ENCODE measurements around the gene DCT.

Gene DCT

DNA sequence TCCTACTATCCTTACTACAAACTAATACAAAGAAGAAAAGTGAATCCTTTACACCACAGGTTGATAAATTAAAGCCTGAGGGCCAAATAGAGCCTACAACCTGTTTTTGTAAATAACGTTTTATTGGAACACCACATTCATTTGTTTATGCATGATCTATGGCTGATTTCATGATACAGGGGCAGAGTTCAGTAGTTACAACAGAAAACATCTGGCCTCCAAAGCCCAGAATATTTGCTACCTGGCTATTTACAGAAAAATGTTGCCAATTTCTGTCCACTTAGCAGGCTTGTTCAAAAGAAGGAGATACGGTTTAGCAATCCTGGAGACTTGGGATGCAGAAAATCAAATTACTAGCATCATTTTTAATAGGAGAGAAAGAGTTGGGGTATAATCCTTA is 24.1 kb downstream of the DCT start:
- H3K27ac ChIP-seq: no peak overlapping the region
- TF ChIP-seq, protein P1, sequence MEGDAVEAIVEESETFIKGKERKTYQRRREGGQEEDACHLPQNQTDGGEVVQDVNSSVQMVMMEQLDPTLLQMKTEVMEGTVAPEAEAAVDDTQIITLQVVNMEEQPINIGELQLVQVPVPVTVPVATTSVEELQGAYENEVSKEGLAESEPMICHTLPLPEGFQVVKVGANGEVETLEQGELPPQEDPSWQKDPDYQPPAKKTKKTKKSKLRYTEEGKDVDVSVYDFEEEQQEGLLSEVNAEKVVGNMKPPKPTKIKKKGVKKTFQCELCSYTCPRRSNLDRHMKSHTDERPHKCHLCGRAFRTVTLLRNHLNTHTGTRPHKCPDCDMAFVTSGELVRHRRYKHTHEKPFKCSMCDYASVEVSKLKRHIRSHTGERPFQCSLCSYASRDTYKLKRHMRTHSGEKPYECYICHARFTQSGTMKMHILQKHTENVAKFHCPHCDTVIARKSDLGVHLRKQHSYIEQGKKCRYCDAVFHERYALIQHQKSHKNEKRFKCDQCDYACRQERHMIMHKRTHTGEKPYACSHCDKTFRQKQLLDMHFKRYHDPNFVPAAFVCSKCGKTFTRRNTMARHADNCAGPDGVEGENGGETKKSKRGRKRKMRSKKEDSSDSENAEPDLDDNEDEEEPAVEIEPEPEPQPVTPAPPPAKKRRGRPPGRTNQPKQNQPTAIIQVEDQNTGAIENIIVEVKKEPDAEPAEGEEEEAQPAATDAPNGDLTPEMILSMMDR (conservative IDR thresholded peaks at IDR 0.05): no peak

DNA sequence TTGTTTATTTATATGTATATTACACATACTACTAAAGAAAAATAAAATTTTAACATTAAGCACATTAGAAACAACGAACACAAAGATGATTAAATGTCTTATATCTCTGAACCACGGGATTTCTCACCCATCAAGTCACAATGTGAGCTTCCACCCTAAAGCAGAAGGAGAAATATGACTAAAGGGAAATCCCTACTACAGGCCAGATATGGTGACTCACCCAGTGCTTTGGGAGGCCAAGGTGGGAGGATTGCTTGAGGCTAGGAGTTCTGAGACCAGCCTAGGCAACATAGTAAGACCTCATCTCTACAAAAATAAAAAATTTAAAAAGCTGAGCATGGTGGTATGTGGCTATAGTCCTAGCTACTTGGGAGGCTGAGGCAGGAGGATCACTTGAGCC is 24.6 kb downstream of the DCT start:
- H3K27ac ChIP-seq: no peak overlapping the region
- TF ChIP-seq, protein P1 (conservative IDR thresholded peaks at IDR 0.05): no peak

DNA sequence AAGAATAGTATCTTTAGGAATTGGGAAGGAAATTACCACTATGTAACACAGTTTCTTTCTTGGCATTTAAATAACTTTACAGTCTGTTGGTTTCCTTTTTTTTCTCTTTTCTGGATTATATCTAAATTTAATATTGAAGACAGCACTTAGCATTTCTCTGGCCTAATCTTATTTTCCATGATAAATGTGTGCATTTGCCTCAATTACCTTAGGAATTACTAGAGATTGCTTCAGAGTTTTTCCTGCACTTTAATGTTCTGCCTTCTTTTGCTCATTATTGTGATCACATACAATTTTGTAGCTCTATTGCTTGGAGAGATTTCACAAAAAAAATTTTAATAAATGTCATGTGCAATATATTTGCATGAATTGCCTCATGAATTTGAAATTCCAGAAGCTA is 25.1 kb downstream of the DCT start:
- TF ChIP-seq, protein P1 (conservative IDR thresholded peaks at IDR 0.05): no peak
- no peak overlapping the region for H3K27ac ChIP-seq

DNA sequence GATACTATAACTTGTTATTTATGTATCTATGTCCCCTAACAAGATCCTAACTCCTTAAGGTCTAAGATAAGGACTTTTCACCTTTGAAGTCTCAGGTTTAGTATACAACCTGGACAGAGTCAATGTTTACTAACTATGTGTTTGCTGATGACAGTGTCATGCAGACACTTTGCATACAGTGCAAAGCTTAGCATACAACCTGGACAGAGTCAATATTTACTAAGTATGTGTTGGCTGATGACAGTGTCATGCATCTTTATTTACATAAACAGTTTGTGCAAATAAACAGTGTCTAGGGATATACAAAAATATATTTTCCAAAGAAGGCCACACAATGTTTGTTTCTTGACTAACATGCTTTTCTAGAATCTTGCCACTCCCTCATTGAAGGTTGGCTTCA is 34.7 kb downstream of the DCT start:
- TF ChIP-seq, protein P1 (conservative IDR thresholded peaks at IDR 0.05): no peak

DNA sequence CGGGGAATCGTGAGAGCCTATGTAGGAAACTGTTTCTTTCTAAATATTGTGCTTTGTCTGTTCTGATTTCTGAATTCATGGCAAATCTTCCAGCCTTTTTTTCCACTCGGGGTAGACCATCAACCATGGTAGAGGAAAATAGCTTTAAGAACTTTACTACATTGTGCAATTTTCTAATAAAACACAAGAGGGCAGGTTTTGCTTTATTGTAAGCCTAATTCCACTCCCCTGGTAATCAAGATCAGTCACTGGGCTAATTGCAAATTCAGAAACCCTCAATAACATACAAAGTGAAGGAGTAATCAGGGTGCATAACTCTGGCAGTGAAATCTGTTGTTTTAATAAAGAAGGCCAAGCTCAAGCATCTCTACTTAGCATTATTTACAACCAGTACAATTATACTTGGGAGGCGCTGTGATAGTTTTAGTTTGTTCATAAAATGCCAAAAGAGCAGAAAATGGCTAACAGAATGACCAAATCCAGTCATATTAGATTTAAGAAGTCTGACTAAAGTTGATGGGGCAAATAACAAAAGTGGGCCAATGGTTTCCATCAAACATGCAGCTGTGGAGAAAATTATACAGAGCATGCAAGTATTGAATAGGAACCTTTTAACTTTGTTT is 43.8 kb downstream of the DCT start:
- no peak overlapping the region for H3K27ac ChIP-seq
- TF ChIP-seq, protein P1 (conservative IDR thresholded peaks at IDR 0.05): peak; percentile 80

More for the DNA sequence above, 34.7 kb downstream of the DCT start:
- no peak overlapping the region for H3K27ac ChIP-seq

DNA sequence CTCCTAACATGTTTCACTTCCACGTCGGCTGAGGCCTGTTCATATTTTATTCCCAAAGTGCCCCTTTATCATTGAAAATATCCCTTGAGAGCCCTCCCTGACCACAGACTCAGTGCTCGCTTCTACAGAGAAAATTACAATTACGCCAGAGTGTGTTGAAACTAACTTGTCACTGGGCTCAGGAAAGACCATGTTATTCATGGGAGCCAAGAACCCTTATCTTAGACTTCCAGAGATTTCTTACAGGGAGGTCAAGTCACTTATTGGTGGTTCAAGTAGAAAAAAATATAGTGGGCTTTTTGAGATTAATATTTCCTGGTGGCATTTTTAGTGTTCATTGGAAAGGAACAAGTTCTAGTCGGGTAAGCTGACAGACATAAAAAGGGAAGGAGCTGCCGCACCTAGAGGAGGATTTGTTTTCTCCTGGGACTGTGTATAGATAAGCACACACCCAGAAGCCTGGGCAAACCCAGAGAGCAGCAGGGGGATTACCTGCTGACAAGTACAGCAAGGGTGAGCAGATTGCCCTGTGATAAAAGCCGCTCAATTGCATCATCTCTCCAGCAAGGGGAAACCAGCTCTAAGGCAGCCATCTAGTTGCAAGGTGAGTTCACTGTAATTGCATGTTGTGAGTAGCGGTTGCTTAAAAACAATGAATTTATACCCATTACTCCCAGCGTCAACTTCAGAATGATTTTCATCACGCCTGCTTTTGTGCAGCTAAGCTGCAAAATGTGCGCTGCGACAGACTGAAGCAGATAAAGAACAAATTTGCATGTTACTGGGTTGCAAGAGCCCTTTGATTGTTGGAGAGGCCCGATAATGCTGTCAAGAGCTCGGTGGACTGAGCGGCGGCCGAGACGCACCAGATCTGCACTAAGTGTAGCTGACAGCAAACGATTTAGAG is 46.2 kb downstream of the DCT start:
- TF ChIP-seq, protein P1 (conservative IDR thresholded peaks at IDR 0.05): no peak

DNA sequence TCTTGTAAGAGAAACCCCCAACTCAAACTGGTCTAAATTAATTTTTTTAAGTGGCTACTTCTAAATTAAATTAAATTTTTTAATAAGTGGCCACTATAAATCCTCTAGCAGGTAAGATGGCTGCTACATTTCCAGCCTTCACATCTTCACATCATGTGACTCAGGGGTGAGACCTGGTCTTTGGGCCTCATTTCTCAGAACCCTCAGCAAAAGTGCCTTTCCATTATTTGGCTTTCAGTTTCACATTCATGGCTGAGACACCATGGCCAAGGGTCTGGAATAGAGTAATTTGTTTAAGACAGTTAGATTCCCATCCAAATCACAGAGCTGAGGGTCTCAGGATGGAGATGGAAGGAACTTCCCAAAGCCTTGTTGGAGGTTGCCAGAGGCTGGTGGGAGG is 47.5 kb downstream of the DCT start:
- TF ChIP-seq, protein P1 (conservative IDR thresholded peaks at IDR 0.05): 0 out of 2 replicates have a peak, but pooled peaks have one; percentile 7

More for the DNA sequence above, 46.2 kb downstream of the DCT start:
- H3K27ac ChIP-seq: no peak overlapping the region

More for the DNA sequence above, 47.5 kb downstream of the DCT start:
- no peak overlapping the region for H3K27ac ChIP-seq

Measured in VCaP (cell line).